H1 (cell line): ENCODE measurements around the gene LENG1. TPM values are rescaled to one million over a fixed set of nuclear protein-coding genes. Genes with fewer than 3 reads are reported as not detected.

Experiments used
- CTCF ChIA-PET: fragments of 300-600 bp; sonication (Branson Sonifier 250); formaldehyde crosslinking; loops from one replicate; lab custom pipeline; 2021; ENCODE audit not compliant: partially characterized antibody; lab: Charles Lee
- POLR2A ChIA-PET: fragments of 300-600 bp; sonication (Branson Sonifier 250); formaldehyde crosslinking; loops from one replicate; lab custom pipeline; 2021; ENCODE audit warnings: inconsistent platforms; ENCODE audit not compliant: partially characterized antibody; lab: Charles Lee
- DNase-seq, 2 experiments: peaks; one replicate each; pipeline versions ENCODE4 v3.0.0 to v3.0.0-alpha.2; 2010 to 2022; ENCODE audit warnings: low spot score in 2 of 2, low read depth in 1 of 2, mixed read lengths in 1 of 2
- FAIRE-seq: peaks from 2 replicates; lab custom pipeline; 2011; peaks lifted over from hg19 to GRCh38; lab: Jason Lieb, UNC
- H2AFZ ChIP-seq: 2 replicates; pipeline ENCODE4 v1.8.1; 2012; ENCODE audit warnings: low read length, inconsistent platforms
- H2AK5ac ChIP-seq: 2 replicates; pipeline ENCODE4 v1.6.1; 2013; ENCODE audit warnings: low read depth, low read length
- H2BK120ac ChIP-seq: replicated peaks from 2 replicates; pipeline ENCODE3; 2013; ENCODE audit warnings: low read depth, low read length, inconsistent platforms
- H2BK12ac ChIP-seq: 2 replicates; pipeline ENCODE4 v1.6.1; 2013; ENCODE audit warnings: low read depth, low read length
- H2BK15ac ChIP-seq: 2 replicates; pipeline ENCODE4 v1.6.1; 2013; ENCODE audit warnings: low read length
- H2BK20ac ChIP-seq: 2 replicates; pipeline ENCODE4 v1.6.1; 2013; ENCODE audit warnings: low read length
- H2BK5ac ChIP-seq: 2 replicates; pipeline ENCODE4 v1.6.1; 2013; ENCODE audit warnings: low read depth, low read length
- H3K14ac ChIP-seq: 2 replicates; pipeline ENCODE4 v1.6.1; 2013; ENCODE audit warnings: inconsistent platforms; ENCODE audit not compliant: insufficient read length
- H3K18ac ChIP-seq: 2 replicates; pipeline ENCODE4 v1.6.1; 2013; ENCODE audit warnings: low read length; ENCODE audit errors: extremely low read depth
- H3K23ac ChIP-seq: 2 replicates; pipeline ENCODE4 v1.6.1; 2013; ENCODE audit warnings: inconsistent platforms; ENCODE audit not compliant: insufficient read length
- H3K23me2 ChIP-seq: 2 replicates; pipeline ENCODE4 v1.6.1; 2013; ENCODE audit warnings: low read depth, low read length
- H3K27ac ChIP-seq: 2 replicates; pipeline ENCODE4 v1.6.1; 2011; ENCODE audit warnings: low read depth, low read length, inconsistent platforms
- H3K27me3 ChIP-seq, 4 experiments: replicated peaks in 1 of 4; 1 replicate in 1 of 4; 2 replicates in 3 of 4; pipeline versions ENCODE4 v1.6.1 to v1.8.1; 2011 to 2013; ENCODE audit warnings: low read length in 3 of 4, mild to moderate bottlenecking in 3 of 4, inconsistent platforms in 2 of 4, mixed read lengths in 2 of 4, moderate library complexity in 1 of 4; ENCODE audit not compliant: control insufficient read depth in 3 of 4, insufficient read depth in 3 of 4; ENCODE audit errors: extremely low read depth in 1 of 4
- H3K36me3 ChIP-seq, 4 experiments: 2 replicates each; pipeline versions ENCODE4 v1.6.1 to v1.8.1; 2011 to 2013; ENCODE audit warnings: mild to moderate bottlenecking in 4 of 4, low read length in 3 of 4, moderate library complexity in 2 of 4, control low read depth in 1 of 4, inconsistent platforms in 1 of 4; ENCODE audit not compliant: insufficient read depth in 4 of 4, control insufficient read depth in 2 of 4
- H3K4ac ChIP-seq: replicated peaks from 2 replicates; pipeline ENCODE3; 2013; ENCODE audit warnings: low read length, low read depth, mixed read lengths, inconsistent platforms; ENCODE audit not compliant: insufficient read length
- H3K4me1 ChIP-seq, 4 experiments: replicated peaks in 1 of 4; 1 replicate in 1 of 4; 2 replicates in 3 of 4; pipeline versions ENCODE4 v1.6.1 to v1.8.1; 2011 to 2013; ENCODE audit warnings: low read length in 3 of 4, inconsistent platforms in 2 of 4, mixed read lengths in 1 of 4; ENCODE audit not compliant: insufficient read depth in 4 of 4, control insufficient read depth in 3 of 4
- H3K4me2 ChIP-seq, 2 experiments: 2 replicates each; pipeline versions ENCODE4 v1.6.1 to v1.8.1; 2011 to 2013; ENCODE audit warnings: low read depth in 2 of 2, low read length in 2 of 2, control low read depth in 1 of 2, inconsistent platforms in 1 of 2, mild to moderate bottlenecking in 1 of 2; ENCODE audit not compliant: insufficient read depth in 1 of 2
- H3K4me3 ChIP-seq, 4 experiments: fragments of 200-600, 300-600 bp in 1 of 4; sonication (generic), shearing (Covaris generic), sonication (Bioruptor Twin) in 1 of 4; 2 replicates each; pipeline versions ENCODE4 v1.5.1 to v1.8.1; 2011 to 2016; ENCODE audit warnings: low read length in 4 of 4, low read depth in 3 of 4, control low read depth in 2 of 4, inconsistent platforms in 2 of 4, mild to moderate bottlenecking in 2 of 4, mixed read lengths in 1 of 4, moderate library complexity in 1 of 4; ENCODE audit not compliant: insufficient read depth in 2 of 4; ENCODE audit errors: extremely low read depth in 1 of 4
- H3K56ac ChIP-seq: replicated peaks from 2 replicates; pipeline ENCODE3; 2013; ENCODE audit warnings: low read depth, mild to moderate bottlenecking, mixed read lengths, low read length, inconsistent platforms; ENCODE audit not compliant: insufficient read length
- H3K79me1 ChIP-seq: 2 replicates; pipeline ENCODE4 v1.6.1; 2013; ENCODE audit warnings: low read depth, low read length, control low read depth
- H3K79me2 ChIP-seq, 2 experiments: 2 replicates each; pipeline versions ENCODE4 v1.6.1 to v1.8.1; 2012 to 2013; ENCODE audit warnings: low read length in 2 of 2, mild to moderate bottlenecking in 2 of 2, inconsistent platforms in 1 of 2; ENCODE audit not compliant: insufficient read depth in 2 of 2, control insufficient read depth in 1 of 2
- H3K9ac ChIP-seq, 4 experiments: replicated peaks in 1 of 4; 1 replicate in 1 of 4; 2 replicates in 3 of 4; pipeline versions ENCODE4 v1.6.1 to v1.8.1; 2011 to 2013; ENCODE audit warnings: low read depth in 3 of 4, low read length in 3 of 4, control low read depth in 2 of 4, mild to moderate bottlenecking in 2 of 4, moderate library complexity in 2 of 4, inconsistent platforms in 1 of 4; ENCODE audit errors: extremely low read depth in 1 of 4
- H3K9me3 ChIP-seq, 2 experiments: 2 replicates each; pipeline versions ENCODE4 v1.6.1 to v1.8.1; 2012 to 2013; ENCODE audit warnings: mild to moderate bottlenecking in 2 of 2, moderate library complexity in 2 of 2, control low read depth in 1 of 2, inconsistent platforms in 1 of 2, low read depth in 1 of 2, low read length in 1 of 2, mixed read lengths in 1 of 2; ENCODE audit not compliant: insufficient read depth in 2 of 2
- H4K20me1 ChIP-seq, 2 experiments: replicated peaks in 1 of 2; 2 replicates each; pipeline versions ENCODE3 to v1.8.1; 2011 to 2013; ENCODE audit warnings: inconsistent platforms in 2 of 2, low read length in 2 of 2, mild to moderate bottlenecking in 1 of 2; ENCODE audit not compliant: insufficient read depth in 2 of 2, control insufficient read depth in 1 of 2
- H4K5ac ChIP-seq: 2 replicates; pipeline ENCODE4 v1.6.1; 2013; ENCODE audit warnings: low read length, low read depth, mixed read lengths, inconsistent platforms; ENCODE audit not compliant: insufficient read length
- H4K8ac ChIP-seq: 2 replicates; pipeline ENCODE4 v1.8.0; 2013; ENCODE audit warnings: mild to moderate bottlenecking, moderate library complexity, low read length, inconsistent platforms; ENCODE audit not compliant: insufficient read depth; ENCODE audit errors: extremely low read depth
- H4K91ac ChIP-seq: replicated peaks from 2 replicates; pipeline ENCODE3; 2013; ENCODE audit warnings: low read length, mixed read lengths, inconsistent platforms; ENCODE audit not compliant: insufficient read length
- BCL11A ChIP-seq, 2 experiments: IDR thresholded peaks; one replicate each; pipeline ENCODE4 v1.6.1; 2011; ENCODE audit warnings: low read depth in 2 of 2, low read length in 2 of 2, mild to moderate bottlenecking in 2 of 2
- CBX8 ChIP-seq: fragments of 300-800, 300-1000 bp; sonication (generic); IDR thresholded peaks from 2 replicates; pipeline ENCODE4 v1.7.1; 2016; ENCODE audit warnings: low read depth, low read length, borderline replicate concordance
- EZH2 ChIP-seq: fragments of 200-600 bp; sonication (generic); IDR thresholded peaks from 2 replicates; pipeline ENCODE4 v1.7.1; 2012; ENCODE audit warnings: low read depth, mild to moderate bottlenecking, moderate library complexity, low read length, inconsistent platforms; ENCODE audit not compliant: severe bottlenecking
- FOSL1 ChIP-seq: IDR thresholded peaks from 2 replicates; pipeline ENCODE4 v1.6.1; 2011; ENCODE audit warnings: mild to moderate bottlenecking, low read depth, low read length, moderate library complexity; ENCODE audit not compliant: insufficient read depth
- GABPA ChIP-seq: IDR thresholded peaks from 2 replicates; pipeline ENCODE4 v1.6.1; 2011; ENCODE audit warnings: mild to moderate bottlenecking, low read length, moderate library complexity, borderline replicate concordance; ENCODE audit not compliant: insufficient read depth
- HDAC2 ChIP-seq, 2 experiments: fragments of 300-600 bp in 1 of 2; sonication (generic) in 1 of 2; IDR thresholded peaks; 2 replicates each; pipeline ENCODE4 v1.6.1; 2011 to 2012; ENCODE audit warnings: low read depth in 2 of 2, low read length in 2 of 2, mild to moderate bottlenecking in 2 of 2, moderate library complexity in 2 of 2, borderline replicate concordance in 1 of 2, inconsistent platforms in 1 of 2
- RAD21 ChIP-seq, 2 experiments: IDR thresholded peaks in 1 of 2; conservative IDR thresholded peaks in 1 of 2; 2 replicates each; pipeline ENCODE4 v1.6.1; 2011; ENCODE audit warnings: low read depth in 2 of 2, low read length in 2 of 2, improper control_type of control experiment in 1 of 2, inconsistent platforms in 1 of 2, mild to moderate bottlenecking in 1 of 2, moderate library complexity in 1 of 2
- SP4 ChIP-seq: IDR thresholded peaks from 2 replicates; pipeline ENCODE4 v1.6.1; 2012; ENCODE audit warnings: low read length, inconsistent platforms
- YY1 ChIP-seq: IDR thresholded peaks from 2 replicates; pipeline ENCODE4 v1.6.1; 2011; ENCODE audit warnings: low read depth, mild to moderate bottlenecking, low read length
- ZNF274 ChIP-seq: IDR thresholded peaks from 2 replicates; pipeline ENCODE4 v1.7.0; 2012; ENCODE audit warnings: low read length, borderline replicate concordance; ENCODE audit errors: extremely low read depth
- WGBS, 2 experiments: shearing (Covaris generic) in 1 of 2; methylation state at CpG; one replicate each; pipeline versions ENCODE4 v1.1.6 to v1.1.7; 2013 to 2015; ENCODE audit warnings: low lambda C conversion rate in 2 of 2, mixed read lengths in 2 of 2, inconsistent platforms in 1 of 2, low coverage in 1 of 2, missing lambda C conversion rate in 1 of 2; ENCODE audit not compliant: insufficient replicate concordance in 2 of 2, insufficient coverage in 1 of 2, insufficient read length in 1 of 2; ENCODE audit errors: extremely low coverage in 1 of 2, missing lambda C conversion rate in 1 of 2; 5-methylcytosine and 5-hydroxymethylcytosine counted together
- polyA plus RNA-seq, 7 experiments: library from polyadenylated mRNA; depleted of rRNA in 3 of 7; stranded (reverse) in 5 of 7; unstranded in 2 of 7; fragments of >200 nt in 5 of 7; fragments of 200-250 nt in 2 of 7; gene quantifications; 1 replicate in 5 of 7; 2 replicates in 1 of 7; 4 replicates in 1 of 7; pipeline versions ENCODE4 v1.2.1 to v1.2.3, GENCODE V29; 2011 to 2013; ENCODE audit warnings: missing spikeins in 2 of 7, mixed read lengths in 2 of 7
- total RNA-seq: library from RNA; stranded (reverse); fragmentation: NEBNext Ultra II Directional; extraction: Animal tissue kit (Norgen Biotek cat#: 25700); gene quantifications from 2 replicates; pipeline ENCODE4 v1.2.1, GENCODE V29; 2021

LENG1 gene
- total and polyA plus RNA-seq, 2 of the 8 experiments (the other 6 are each of a cell fraction or from before 2014, with no cell fraction given), result 1.2 to 4.4 TPM

DNA sequence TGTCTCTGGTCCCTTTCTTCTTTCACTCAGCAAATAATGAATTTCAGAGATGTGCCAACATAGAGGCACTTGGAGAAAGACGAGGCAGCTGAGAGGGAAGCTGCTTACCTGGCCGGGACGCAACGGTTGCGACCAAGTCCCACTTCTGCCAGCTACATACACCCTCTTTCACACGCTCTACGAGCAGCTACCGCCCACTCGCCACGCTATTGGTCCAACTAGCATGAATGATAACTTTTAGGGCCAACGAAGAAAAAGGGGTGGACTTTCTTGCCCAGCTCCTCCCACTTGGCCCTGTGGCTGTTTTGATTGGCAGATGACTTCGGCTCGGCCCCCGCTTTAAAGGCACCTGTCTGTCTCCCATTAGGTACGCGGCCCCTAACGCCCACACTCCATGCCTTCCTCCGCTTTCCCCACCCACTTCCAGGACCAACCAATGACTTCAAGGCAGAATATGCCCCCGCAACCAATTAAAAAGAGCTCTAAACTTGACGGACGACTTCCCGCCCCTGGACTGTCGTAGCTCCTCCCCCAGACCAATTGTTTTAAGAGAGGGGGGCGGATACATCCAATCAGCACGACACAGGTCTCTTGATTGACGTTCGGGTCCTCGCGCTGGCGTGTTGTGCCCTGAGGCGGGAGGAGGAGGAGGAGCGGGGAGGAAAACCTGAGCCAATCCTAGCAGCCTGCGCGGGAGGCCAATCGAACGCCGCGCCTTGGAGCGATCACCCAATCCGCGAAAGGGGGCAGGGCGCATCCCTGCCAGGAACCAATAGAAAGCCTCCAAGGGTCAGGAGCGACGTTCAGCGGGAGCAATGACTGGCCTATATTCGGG is 22.4 kb downstream of the LENG1 start:
- Histone ChIP-seq H2BK12ac (no peak overlapping the region), H3K27me3 (no peaks in the 10 kb centered on the region), H3K23me2 (peaks cover 17% of the 10 kb centered on the region), H3K18ac (no peak overlapping the region), H3K4me3 (peak overlapping the region; percentile 68 to 84 (median 84)), H3K79me1 (peaks cover 16% of the 10 kb centered on the region), H4K91ac (no peak overlapping the region), H3K27ac (peak overlapping the region; percentile 90; the same call in 1 of the 2 replicates), H3K9me3 (peaks cover 3 to 10% of the 10 kb centered on the region in 2 experiments; a peak in 3 of 4 replicates), H3K9ac (peak overlapping the region; percentile 62 to 93 (median 86)), H3K4me2 (peak overlapping the region; percentile 85 to 99), H4K5ac (no peak overlapping the region), H4K8ac (no peak overlapping the region), H2BK5ac (0 out of 2 replicates have a peak overlapping the region, but pooled peaks have one; percentile 61), H3K79me2 (peaks cover 27 to 42% of the 10 kb centered on the region in 2 experiments), H3K56ac (no peak overlapping the region), H4K20me1 (peaks cover 21 to 32% of the 10 kb centered on the region in 2 experiments), H3K23ac (no peak overlapping the region), H3K4me1 (peaks cover 0 to 26% (median 7%) of the 10 kb centered on the region in 4 experiments; a peak in 5 of 7 replicates), H3K4ac (no peak overlapping the region), H2AFZ (peak overlapping the region; percentile 53), H3K14ac (no peak overlapping the region), H2AK5ac (no peak overlapping the region), H2BK120ac (no peak overlapping the region), H3K36me3 (peaks cover 0 to 6% (median 5%) of the 10 kb centered on the region in 4 experiments; a peak in 3 of 8 replicates), H2BK15ac (no peak overlapping the region), H2BK20ac (no peak overlapping the region)
- POLR2A ChIA-PET, result interaction anchor here (0.5 to 15.7 kb wide), 20 partner anchors 8 to 993 kb away, joined by 3 to 348 read pairs (median 5); partner anchors contain the start of genes LENG1, MBOAT7, MYADM and PRPF31
- DNase-seq (peak; percentile 95 to 100), FAIRE-seq (peak; percentile 96)
- CTCF ChIA-PET, result interaction anchor here (0.6 to 2.8 kb wide), 6 partner anchors 18 to 317 kb away, joined by 3 to 8 read pairs (median 3); no protein-coding TSS in a partner anchor
- 1% methylated on average over 42 of the region's 46 CpGs; no CpG with 5 or more reads in 1 of the 2 experiments for WGBS, 2 experiments
- TF ChIP-seq EZH2 (no peak), YY1 (no peak), CBX8 (no peak), HDAC2 (IDR thresholded peaks at IDR 0.05; ENCODE audit: borderline replicate concordance in 1 of 2, low read depth in 2 of 2, low read length in 2 of 2) (no peak), FOSL1 (no peak), GABPA (no peak), BCL11A (IDR thresholded peaks at IDR 0.05; ENCODE audit: low read depth in 2 of 2, low read length in 2 of 2) (no peak), ZNF274 (no peak), SP4 (peak; percentile 96), RAD21 (IDR thresholded peaks at IDR 0.05 in 1 of 2, conservative IDR thresholded peaks at IDR 0.05 in 1 of 2; ENCODE audit: low read depth in 2 of 2, low read length in 2 of 2) (no peak)
